Brain microvascular endothelial cell (primary cell): ENCODE measurements around the gene TMEM200B.
"Not testable (repeated sequence)": the region's sequence is repeated elsewhere in the genome, so short reads cannot be mapped to it uniquely, and the experiment has no call there.

Experiments used
- DNase-seq: peaks from one replicate; pipeline ENCODE4 v3.0.0-alpha.2; 2020
- H3K27ac ChIP-seq: fragments of 250-450 bp; sonication (Bioruptor Pico); 2 replicates; pipeline ENCODE4 v1.5.1; 2020; ENCODE audit warnings: mild to moderate bottlenecking, moderate library complexity
- H3K27me3 ChIP-seq: fragments of 250-450 bp; sonication (Bioruptor Pico); replicated peaks from 2 replicates; pipeline ENCODE4 v1.5.1; 2020; ENCODE audit warnings: mild to moderate bottlenecking
- H3K36me3 ChIP-seq: fragments of 250-450 bp; sonication (Bioruptor Pico); replicated peaks from 2 replicates; pipeline ENCODE4 v1.5.1; 2020; ENCODE audit warnings: mild to moderate bottlenecking
- H3K4me3 ChIP-seq: 2 replicates; pipeline ENCODE4 v1.5.1; 2011; ENCODE audit warnings: low read depth, mild to moderate bottlenecking, control low read depth, low read length, moderate library complexity
- in situ Hi-C: cut with HindIII; loops from 2 replicates; pipeline ENCODE4 v1.10.0; 2017; ENCODE audit warnings: low sequenced_read_pairs, low pct_ligation_motif_present
- TF ChIP-seq, protein P1 (sequence below): IDR thresholded peaks from 2 replicates; pipeline ENCODE4 v1.5.1; 2011; ENCODE audit warnings: low read depth, mild to moderate bottlenecking, moderate library complexity, low read length, control low read depth, inconsistent platforms; ENCODE audit errors: missing control alignments

The TMEM200B gene

DNA sequence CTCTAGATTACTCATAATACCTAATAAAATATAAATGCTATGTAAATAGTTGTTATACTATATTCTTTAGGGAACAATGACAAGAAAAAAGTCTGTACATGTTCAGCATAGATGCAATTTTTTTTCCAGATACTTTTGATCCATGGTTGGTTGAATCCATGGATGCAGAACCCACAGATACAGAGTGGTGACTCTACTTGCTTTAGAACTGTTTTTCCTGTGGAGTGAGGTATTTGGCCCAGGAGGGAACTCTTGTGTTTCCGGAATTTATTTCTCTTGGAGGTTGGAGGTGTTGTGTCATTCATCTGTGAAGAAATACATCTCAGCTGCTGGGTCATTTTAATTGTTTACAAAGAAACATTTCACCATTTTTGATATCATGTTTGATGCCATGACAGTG, 28.7 kb downstream of the TMEM200B start:
- no peak for DNase-seq
- in situ Hi-C loops, result no loop called here
- no peaks in the 10 kb centered on the region for H3K36me3 ChIP-seq

DNA sequence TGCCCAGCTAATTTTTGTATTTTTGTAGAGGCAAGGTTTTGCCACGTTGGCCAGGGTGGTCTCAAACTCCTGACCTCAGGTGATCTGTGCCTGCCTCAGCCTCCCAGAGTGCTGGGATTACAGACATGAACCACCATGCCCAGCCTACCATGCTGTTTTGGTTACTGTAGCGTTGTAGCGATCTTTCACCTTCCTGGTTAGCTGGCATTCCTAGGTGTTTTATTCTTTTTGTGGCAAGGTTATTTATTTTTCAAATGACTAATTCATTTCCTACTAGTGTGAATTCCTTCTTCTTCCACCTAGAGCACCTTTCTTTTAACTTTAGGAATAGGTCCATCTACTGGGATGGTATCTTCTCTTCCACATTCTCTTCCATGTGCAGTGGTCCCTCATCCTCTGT, 29.3 kb downstream of the TMEM200B start:
- in situ Hi-C loops, result no loop called here
- TF ChIP-seq, protein P1, sequence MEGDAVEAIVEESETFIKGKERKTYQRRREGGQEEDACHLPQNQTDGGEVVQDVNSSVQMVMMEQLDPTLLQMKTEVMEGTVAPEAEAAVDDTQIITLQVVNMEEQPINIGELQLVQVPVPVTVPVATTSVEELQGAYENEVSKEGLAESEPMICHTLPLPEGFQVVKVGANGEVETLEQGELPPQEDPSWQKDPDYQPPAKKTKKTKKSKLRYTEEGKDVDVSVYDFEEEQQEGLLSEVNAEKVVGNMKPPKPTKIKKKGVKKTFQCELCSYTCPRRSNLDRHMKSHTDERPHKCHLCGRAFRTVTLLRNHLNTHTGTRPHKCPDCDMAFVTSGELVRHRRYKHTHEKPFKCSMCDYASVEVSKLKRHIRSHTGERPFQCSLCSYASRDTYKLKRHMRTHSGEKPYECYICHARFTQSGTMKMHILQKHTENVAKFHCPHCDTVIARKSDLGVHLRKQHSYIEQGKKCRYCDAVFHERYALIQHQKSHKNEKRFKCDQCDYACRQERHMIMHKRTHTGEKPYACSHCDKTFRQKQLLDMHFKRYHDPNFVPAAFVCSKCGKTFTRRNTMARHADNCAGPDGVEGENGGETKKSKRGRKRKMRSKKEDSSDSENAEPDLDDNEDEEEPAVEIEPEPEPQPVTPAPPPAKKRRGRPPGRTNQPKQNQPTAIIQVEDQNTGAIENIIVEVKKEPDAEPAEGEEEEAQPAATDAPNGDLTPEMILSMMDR, result no peak
- no peaks in the 10 kb centered on the region for H3K36me3 ChIP-seq
- no peak overlapping the region for H3K27ac ChIP-seq
- no peak for DNase-seq
- no peak overlapping the region for H3K4me3 ChIP-seq
- no peaks in the 10 kb centered on the region for H3K27me3 ChIP-seq

More for the DNA sequence above, 28.7 kb downstream of the TMEM200B start:
- no peaks in the 10 kb centered on the region for H3K27me3 ChIP-seq
- TF ChIP-seq, protein P1, result no peak
- H3K4me3 ChIP-seq, result no peak overlapping the region
- H3K27ac ChIP-seq, result no peak overlapping the region

DNA sequence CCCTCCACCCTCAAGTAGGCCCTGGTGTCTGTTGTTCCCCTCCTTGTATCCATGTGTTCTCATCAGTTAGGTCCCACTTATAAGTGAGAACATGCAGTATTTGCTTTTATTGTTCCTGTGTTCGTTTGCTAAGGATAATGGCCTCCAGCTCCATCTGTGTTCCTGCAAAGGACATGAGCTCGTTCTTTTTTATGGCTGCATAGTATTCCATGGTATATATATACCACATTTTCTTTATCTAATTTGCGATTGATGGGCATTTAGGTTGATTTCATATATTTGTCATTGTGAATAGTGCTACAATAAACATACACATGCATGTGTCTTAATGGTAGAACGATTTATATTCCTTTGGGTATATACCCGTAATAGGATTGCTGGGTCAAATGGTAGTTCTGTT, 31.0 kb downstream of the TMEM200B start:
- H3K27me3 ChIP-seq, DNase-seq, in situ Hi-C loops, H3K4me3 ChIP-seq, H3K36me3 ChIP-seq, H3K27ac ChIP-seq: not testable (repeated sequence)

DNA sequence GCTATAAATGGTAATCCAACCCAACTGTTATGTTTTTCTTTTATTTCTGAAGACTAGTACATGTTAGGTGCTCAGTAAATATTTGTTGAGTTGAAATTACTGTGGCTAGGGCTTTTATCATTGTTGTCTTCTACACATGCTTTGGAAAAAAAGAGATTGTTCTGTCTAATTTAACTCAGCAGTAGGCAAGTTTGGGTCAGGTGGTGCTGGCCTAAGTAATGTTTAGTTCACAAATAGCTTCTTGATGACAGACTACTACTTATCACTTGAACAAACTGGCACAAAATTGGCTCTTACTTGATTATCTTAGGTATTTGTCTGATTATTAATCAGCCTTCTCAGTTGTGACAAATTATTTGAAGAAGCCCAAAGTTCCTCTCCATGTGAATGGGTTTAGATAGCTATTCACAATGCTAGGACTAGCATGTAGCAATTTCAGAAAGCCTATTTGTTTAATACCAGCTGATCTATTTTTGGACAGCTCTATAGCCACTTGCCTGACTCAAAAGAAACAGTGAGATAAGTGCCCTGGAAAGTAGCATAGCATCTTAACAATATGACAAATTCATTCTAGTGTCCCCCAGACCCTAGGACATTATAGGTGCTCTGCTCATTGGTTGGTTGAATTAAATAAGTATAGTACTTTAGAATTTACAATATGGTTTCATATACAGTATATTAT, 32.6 kb downstream of the TMEM200B start:
- Histone ChIP-seq H3K36me3 (no peaks in the 10 kb centered on the region), H3K27ac (no peak overlapping the region), H3K4me3 (no peak overlapping the region), H3K27me3 (no peaks in the 10 kb centered on the region)
- in situ Hi-C loops, result no loop called here
- no peak for DNase-seq
- TF ChIP-seq, protein P1, result no peak

DNA sequence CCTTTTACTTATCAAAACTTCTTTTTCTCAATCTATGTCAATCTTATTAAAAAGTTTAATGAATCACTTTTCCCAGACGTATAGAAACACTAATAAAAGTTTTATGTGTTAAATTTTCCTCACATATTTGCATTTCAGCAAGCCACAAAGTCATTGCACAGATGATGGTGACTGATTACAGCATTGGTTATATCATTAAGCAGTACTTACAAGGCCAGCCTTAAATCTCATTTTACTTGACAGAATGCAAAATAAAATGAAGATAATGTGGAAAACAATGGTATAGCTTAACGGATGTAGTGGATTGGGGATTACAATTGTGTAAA, 39.5 kb downstream of the TMEM200B start:
- H3K27ac ChIP-seq, result no peak overlapping the region
- no peak for DNase-seq
- no peaks in the 10 kb centered on the region for H3K27me3 ChIP-seq
- no peak overlapping the region for H3K4me3 ChIP-seq
- in situ Hi-C loops, result no loop called here
- TF ChIP-seq, protein P1, result no peak
- no peaks in the 10 kb centered on the region for H3K36me3 ChIP-seq

DNA sequence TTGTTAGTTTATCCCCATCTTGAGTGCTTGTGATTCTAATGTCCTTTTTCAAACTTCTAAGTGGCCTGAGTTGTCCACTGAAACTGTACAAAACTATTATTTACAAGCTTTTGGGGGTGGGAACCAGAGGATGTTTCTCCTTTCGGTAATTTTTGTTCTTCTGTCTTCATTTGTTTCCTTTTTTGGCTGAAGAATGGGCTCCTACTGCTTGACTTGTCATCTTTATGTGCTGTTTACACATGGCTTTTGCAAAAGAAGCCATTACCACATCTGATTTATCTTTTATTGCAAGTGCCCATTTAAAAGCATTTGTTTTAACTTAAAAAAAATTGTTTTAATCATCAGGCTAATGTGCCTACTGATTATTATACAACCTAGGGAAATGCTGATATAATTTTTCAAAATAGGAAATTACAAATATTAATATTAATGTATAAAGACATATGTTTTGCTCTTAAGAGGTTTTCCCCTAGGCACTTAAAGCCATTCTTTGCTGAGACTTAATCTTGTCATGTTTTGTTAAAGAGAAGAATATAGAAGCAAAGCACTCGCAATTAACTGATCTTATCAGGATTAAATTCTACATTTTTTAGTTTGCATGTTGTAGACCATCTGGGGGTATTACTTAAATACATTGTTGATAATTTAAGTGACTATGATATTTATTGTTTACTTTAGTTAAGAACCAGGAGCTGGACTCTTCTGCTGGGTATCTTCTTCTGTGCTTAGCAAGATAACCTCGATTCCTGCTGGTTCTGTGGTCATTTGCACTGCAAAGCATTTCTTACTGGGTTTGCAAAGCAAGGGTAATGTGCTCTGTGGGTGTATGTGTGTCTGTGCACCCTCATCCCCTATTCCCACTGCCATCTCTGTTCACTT, 40.1 kb downstream of the TMEM200B start:
- DNase-seq, result no peak
- H3K27me3 ChIP-seq, result no peaks in the 10 kb centered on the region
- TF ChIP-seq, protein P1, result no peak
- in situ Hi-C loops, result no loop called here
- no peak overlapping the region for H3K27ac ChIP-seq
- H3K36me3 ChIP-seq, result no peaks in the 10 kb centered on the region
- no peak overlapping the region for H3K4me3 ChIP-seq
